Peyer's patch (tissue), 4 donors: Measurements from ENCODE around the gene CD300LG. TPM values are rescaled to one million over a fixed set of nuclear protein-coding genes. Genes with fewer than 3 reads are reported as not detected.
A peak's percentile ranks its signal among the peaks of the same experiment; 100 is the strongest.

Experiments
- DNase-seq, 3 donors: peaks; one replicate each; pipeline ENCODE4 v3.0.0-alpha.2; 2017 to 2019
- H3K27ac ChIP-seq, 4 donors: fragments of 200-600 bp; sonication (generic); one replicate each; pipeline ENCODE4 v1.5.1; 2016 to 2019
- H3K27me3 ChIP-seq, 2 donors: fragments of 200-600 bp; sonication (generic); one replicate each; pipeline ENCODE4 v1.5.1; 2019
- H3K36me3 ChIP-seq, 3 donors: fragments of 200-600 bp; sonication (generic); one replicate each; pipeline ENCODE4 v1.5.1; 2016 to 2019
- H3K4me1 ChIP-seq, 4 donors: fragments of 200-600 bp; sonication (generic); one replicate each; pipeline ENCODE4 v1.5.1; 2016 to 2019
- H3K4me3 ChIP-seq, 4 donors: fragments of 200-600 bp; sonication (generic); 1 replicate in 3 of 4; 2 replicates in 1 of 4; pipeline ENCODE4 v1.5.1; 2016 to 2019; ENCODE audit warnings: mild to moderate bottlenecking in 1 of 4
- H3K9me3 ChIP-seq, 4 donors: fragments of 200-600 bp; sonication (generic); one replicate each; pipeline ENCODE4 v1.5.1; 2016 to 2019; ENCODE audit warnings: mild to moderate bottlenecking in 1 of 4
- CTCF ChIP-seq, 6 experiments: fragments of 450-650 bp in 4 of 6; fragments of 200-600 bp in 2 of 6; sonication (generic) in 1 of 6; IDR thresholded peaks; one replicate each; pipeline ENCODE4 v1.5.1; 2017 to 2019; ENCODE audit warnings: antibody characterized with exemption in 6 of 6, mild to moderate bottlenecking in 3 of 6, moderate library complexity in 1 of 6
- POLR2A ChIP-seq, 2 donors: fragments of 450-650 bp; IDR thresholded peaks; one replicate each; pipeline ENCODE4 v1.5.1; 2017; ENCODE audit warnings: antibody characterized with exemption in 2 of 2, mild to moderate bottlenecking in 2 of 2, moderate library complexity in 2 of 2
- total RNA-seq, 4 donors: library from RNA; depleted of rRNA; stranded (reverse); fragments of >200 nt; gene quantifications; one replicate each; pipeline ENCODE4 v1.1.0, GENCODE V29; 2016

The CD300LG gene
- total RNA-seq, 4 donors from 2014 or later: 0.54 TPM; not detected in 3

- H3K4me1 ChIP-seq: peaks cover 0 to 25% (median 3%) of the 10 kb centered on the region in 4 donors
- H3K36me3 ChIP-seq: no peaks in the 10 kb centered on the region
Observed at GRCh38 chr17:43877031-43877430, 30.1 kb downstream of the CD300LG start.

GRCh38 chr17:43877451-43878155 is 30.6 kb downstream of the CD300LG start:
- H3K27ac ChIP-seq: no peak overlapping the region
- H3K36me3 ChIP-seq: no peaks in the 10 kb centered on the region
- H3K4me3 ChIP-seq: no peak overlapping the region
- H3K27me3 ChIP-seq: no peaks in the 10 kb centered on the region
- peaks cover 0 to 25% (median 2%) of the 10 kb centered on the region in 4 donors for H3K4me1 ChIP-seq
- DNase-seq: no peak
- TF ChIP-seq CTCF (IDR thresholded peaks at IDR 0.05) (no peak), POLR2A (IDR thresholded peaks at IDR 0.05) (no peak)
- H3K9me3 ChIP-seq: no peaks in the 10 kb centered on the region

More at GRCh38 chr17:43877031-43877430, 30.1 kb downstream of the CD300LG start:
- TF ChIP-seq POLR2A (IDR thresholded peaks at IDR 0.05) (no peak), CTCF (IDR thresholded peaks at IDR 0.05) (no peak)
- Histone ChIP-seq H3K27ac (no peak overlapping the region), H3K9me3 (no peaks in the 10 kb centered on the region), H3K27me3 (no peaks in the 10 kb centered on the region), H3K4me3 (no peak overlapping the region)
- no peak for DNase-seq

- TF ChIP-seq POLR2A (IDR thresholded peaks at IDR 0.05) (no peak), CTCF (IDR thresholded peaks at IDR 0.05) (peak; percentile 75 to 93 (median 87))
- no peaks in the 10 kb centered on the region for H3K27me3 ChIP-seq
- H3K9me3 ChIP-seq: no peaks in the 10 kb centered on the region
- H3K27ac ChIP-seq: peak overlapping the region in 1 of 4 donors; percentile 41
- H3K36me3 ChIP-seq: no peaks in the 10 kb centered on the region
- no peak overlapping the region for H3K4me3 ChIP-seq
- peak; percentile 53 to 85 (median 83) for DNase-seq
- peaks cover 0 to 16% (median 0%) of the 10 kb centered on the region in 4 donors for H3K4me1 ChIP-seq
Observed at GRCh38 chr17:43878260-43879175, 31.5 kb downstream of the CD300LG start.

- Histone ChIP-seq H3K27ac (no peak overlapping the region), H3K9me3 (no peaks in the 10 kb centered on the region), H3K27me3 (no peaks in the 10 kb centered on the region), H3K36me3 (no peaks in the 10 kb centered on the region), H3K4me3 (no peak overlapping the region), H3K4me1 (peaks cover 0 to 10% (median 0%) of the 10 kb centered on the region in 4 donors)
- TF ChIP-seq POLR2A (IDR thresholded peaks at IDR 0.05) (no peak), CTCF (IDR thresholded peaks at IDR 0.05) (no peak)
- DNase-seq: no peak
Observed at GRCh38 chr17:43879723-43880419, 32.9 kb downstream of the CD300LG start.

GRCh38 chr17:43880420-43880991 is 33.5 kb downstream of the CD300LG start:
- no peaks in the 10 kb centered on the region for H3K36me3 ChIP-seq

More at GRCh38 chr17:43880420-43880991, 33.5 kb downstream of the CD300LG start:
- Histone ChIP-seq H3K9me3 (no peaks in the 10 kb centered on the region), H3K27me3 (no peaks in the 10 kb centered on the region), H3K4me3 (no peak overlapping the region), H3K27ac (no peak overlapping the region), H3K4me1 (peaks cover 0 to 10% (median 0%) of the 10 kb centered on the region in 4 donors)
- no peak for TF ChIP-seq POLR2A (IDR thresholded peaks at IDR 0.05)
- TF ChIP-seq CTCF (IDR thresholded peaks at IDR 0.05): peak in 5 of 6 experiments; percentile 48 to 74 (median 69)
- DNase-seq: peak; percentile 19 to 73 (median 66)
